HTERT RPE-1 (cell line): ENCODE data around the gene MED16.
"Not testable (repeated sequence)": the region's sequence is repeated elsewhere in the genome, so short reads cannot be mapped to it uniquely, and the experiment has no call there.

ENCODE experiments used
- in situ Hi-C: fragments of 300-500 bp; cut with MboI; formaldehyde crosslinking; loops from 4 replicates; pipeline ENCODE4 v1.14.3; 2020; ENCODE audit warnings: low sequenced_read_pairs

The MED16 gene

DNA sequence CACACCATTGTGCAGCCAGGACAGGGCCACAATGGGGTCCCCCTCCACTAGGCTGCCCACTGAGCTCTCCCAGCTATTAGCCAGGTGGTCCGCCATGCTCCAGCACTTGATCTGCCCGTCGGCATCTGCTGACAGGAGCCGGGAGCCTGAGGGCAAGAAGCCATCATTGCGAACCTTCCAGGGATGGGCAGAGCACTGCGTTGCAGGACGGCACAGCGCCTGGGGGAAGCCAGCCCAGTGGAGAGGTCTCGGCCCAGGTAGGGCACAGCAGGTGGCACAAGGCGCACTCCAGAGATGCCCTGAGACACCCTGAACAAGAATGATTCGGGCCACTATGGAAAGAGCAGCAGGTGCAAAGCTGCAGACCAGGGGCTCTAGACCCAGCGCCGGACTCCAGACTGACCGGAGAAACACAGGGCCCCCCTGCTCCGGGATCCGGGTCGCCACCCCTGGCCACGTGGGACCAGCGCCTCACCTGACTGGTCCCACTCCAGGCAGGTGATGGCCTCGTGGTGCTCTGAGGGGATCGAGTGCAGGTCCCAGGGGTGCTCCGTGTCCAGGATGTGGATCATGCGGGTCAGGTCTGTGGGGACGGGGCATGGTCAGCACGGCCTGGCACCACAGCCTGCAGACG is 3.2 kb downstream of the MED16 start:
- in situ Hi-C loops = no loop called here

DNA sequence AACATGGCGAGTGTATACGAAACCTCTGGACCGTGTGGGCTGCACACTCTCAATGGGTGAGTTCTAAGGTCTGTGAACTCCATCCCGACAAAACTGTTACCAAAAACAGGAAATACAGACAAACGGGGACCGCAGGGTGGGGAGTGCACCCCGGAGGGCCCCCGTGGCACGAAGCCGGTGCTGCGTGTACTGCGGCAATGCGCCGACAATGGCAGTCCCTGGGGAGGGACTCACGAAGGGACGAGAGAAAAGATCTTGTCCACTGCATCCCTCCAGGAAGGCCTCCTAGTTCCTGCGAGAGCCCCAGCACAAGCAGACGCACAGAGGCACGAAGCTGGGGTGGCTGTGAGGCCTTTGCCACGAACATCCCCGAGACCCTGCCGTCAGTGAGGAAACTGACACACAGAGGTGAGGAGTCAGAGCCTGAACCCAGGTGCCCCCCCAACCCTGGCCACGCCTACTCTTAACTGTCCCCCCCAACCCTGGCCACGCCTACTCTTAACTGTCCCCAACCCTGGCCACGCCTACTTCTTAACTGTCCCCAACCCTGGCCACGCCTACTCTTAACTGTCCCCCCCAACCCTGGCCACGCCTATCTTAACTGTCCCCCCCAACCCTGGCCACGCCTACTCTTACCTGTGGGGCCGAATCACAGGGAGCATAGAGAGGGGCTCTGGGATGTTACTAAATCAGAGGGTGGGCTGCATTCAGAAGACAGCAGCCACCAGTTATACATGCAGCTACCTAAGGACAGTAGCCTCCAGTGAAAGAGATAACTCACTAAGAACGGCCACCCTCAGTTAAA is 4.2 kb downstream of the MED16 start:
- in situ Hi-C loops = no loop called here

DNA sequence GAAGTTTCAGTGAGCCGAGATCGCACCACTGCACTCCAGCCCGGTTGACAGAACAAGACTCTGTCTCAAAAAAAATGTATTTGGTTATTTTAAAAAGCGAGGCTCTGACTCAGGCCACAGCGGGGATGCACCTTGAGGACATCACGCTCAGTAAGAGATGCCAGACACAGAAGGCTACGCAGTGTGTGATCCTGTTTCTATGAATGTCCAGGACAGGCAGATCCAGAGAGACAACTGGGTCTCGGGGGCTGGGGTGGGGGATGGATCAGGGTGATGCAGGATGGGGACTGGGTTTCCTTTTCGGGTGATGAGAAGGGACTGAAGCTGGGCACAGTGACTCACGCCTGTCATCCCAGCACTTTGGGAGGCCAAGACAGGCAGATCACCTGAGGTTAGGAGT is 5.4 kb downstream of the MED16 start:
- in situ Hi-C loops = no loop called here

DNA sequence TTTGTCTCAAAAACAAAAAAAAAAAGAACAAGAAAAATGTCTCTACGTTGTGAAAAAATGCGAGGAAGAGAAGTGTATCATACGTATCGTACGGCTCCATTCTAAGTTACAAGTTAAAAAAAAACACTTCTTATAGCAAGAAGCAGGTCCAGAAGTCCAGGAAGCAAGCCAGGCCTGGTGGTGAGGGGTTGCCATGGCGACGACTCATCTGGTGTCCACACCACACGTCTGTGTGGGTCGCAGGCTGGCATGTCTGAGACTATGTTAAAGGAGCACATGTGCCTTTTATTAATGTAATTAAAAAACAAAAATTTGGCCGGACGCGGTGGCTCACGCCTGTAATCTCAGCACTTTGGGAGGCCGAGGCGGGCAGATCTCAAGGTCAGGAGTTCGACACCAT is 5.9 kb downstream of the MED16 start:
- in situ Hi-C loops = no loop called here

DNA sequence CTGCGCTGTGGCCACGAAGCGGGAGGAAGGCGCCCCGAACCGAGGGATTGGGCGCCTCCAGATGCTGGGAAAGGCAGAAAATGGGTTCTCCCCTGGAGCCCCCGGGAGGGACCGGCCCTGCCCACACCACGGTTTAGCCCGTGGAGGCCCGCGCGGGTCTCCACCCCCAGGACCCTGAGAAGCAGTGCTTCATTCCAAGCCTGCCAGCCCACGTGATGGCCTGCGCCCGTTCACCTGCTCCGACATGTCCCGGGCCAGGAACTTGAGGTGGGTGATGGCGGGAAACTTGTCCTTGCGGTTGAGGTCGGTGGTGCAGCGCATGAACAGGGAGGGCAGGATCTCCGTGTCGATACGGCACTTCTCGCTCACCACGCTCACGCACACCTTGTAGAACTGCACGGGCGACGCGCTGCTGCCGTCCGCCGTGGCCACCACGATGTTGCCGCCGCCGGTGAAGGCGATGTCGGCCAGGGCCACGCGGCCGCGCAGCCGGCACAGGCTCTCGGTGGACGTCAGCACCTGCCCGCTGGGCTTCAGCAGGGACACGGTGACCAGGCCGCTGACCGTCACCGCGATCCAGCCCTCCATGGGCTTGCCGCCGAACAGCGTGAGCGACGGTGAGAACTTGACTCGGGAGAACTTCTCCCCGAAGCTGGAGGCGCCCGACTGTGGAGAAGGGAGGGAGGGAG is 7.3 kb downstream of the MED16 start:
- in situ Hi-C loops = no loop called here

DNA sequence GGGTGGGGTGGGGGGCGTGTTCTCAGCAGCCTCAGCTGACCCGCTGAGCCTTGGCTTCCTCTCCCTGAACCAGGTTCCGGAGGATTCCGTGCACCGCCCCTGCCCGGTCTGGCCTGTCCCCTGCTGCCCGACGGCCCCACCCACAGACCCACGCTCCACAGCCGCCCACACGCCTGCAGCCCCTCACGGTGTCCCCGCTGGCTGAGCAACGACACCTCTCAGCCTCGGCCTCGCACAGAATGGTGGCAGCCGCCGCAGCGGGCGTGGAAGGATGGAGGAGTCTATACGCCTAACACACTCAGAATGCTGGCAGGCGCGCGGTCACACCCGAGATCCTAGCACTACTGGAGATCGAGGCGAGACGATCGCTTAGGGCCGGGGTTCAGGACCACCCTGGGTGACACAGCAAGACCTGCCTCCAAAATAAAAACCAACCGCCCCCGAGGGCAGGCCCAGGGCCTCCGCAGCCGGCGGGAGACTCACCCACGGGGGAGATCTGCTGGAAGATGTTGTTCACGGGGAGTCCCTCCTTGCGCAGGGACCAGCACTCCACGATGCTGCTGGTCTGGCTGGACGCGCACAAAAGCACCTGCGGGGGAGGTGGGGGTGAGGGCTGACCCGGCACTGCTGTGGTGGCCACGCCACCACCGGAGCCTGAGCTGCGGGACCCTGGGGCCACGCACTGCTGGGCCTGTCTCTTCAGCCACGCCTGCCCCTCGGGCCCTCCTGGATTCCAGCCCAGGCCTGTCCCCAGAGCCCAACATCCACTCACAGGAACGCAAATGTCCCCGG is 8.4 kb downstream of the MED16 start:
- in situ Hi-C loops = no loop called here

DNA sequence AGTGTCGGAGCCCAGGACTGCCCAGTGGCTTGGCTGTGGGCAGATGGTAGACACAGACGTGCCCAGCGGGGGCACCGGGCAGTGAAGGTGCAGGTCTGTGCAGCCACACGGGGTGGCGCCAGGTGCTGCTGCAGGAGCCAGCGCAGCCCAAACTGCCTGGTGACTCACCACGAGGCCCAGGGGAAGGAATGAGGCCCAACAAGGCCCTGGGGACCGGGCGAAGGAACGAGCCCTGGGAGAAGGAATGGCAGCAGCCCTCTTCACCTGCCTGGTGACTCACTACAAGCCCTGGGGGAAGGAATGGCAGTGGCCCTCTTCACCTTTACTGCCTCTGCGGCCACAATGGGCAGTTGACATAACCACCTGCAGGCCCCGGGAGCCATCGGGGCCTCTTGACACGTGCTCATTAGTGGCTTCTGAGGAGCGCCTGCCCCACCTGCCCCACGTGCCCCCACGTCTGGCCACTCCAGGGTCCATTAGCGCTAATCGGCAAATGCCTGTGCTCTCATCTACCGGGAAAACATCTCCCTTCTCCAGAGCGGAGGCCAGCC is 9.3 kb downstream of the MED16 start:
- in situ Hi-C loops = no loop called here

DNA sequence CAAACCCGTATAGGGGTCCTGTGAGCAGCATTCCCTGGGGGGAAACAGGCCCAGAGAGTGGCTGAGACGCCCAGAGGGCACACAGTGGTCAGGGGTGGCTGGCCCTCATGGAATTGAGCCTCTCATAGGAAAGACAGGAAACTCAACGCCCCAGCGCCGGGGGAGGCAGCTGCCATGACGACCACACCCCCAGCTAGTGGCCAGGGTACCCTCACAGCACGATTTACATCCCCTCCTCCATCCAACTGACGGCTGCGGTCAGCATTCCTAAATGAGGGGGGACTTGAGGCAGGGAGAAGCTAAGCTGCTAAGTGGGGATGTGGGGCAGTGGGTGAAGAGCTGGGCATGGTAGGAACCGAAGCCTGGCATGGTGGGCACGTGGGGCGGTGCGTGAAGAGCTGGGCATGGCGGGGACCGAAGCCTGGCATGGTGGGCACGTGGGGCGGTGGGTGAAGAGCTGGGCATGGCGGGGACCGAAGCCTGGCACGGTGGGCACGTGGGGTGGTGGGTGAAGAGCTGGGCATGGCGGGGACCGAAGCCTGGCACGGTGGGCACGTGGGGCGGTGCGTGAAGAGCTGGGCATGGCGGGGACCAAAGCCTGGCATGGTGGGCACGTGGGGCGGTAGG is 10.0 kb downstream of the MED16 start:
- in situ Hi-C loops = no loop called here

DNA sequence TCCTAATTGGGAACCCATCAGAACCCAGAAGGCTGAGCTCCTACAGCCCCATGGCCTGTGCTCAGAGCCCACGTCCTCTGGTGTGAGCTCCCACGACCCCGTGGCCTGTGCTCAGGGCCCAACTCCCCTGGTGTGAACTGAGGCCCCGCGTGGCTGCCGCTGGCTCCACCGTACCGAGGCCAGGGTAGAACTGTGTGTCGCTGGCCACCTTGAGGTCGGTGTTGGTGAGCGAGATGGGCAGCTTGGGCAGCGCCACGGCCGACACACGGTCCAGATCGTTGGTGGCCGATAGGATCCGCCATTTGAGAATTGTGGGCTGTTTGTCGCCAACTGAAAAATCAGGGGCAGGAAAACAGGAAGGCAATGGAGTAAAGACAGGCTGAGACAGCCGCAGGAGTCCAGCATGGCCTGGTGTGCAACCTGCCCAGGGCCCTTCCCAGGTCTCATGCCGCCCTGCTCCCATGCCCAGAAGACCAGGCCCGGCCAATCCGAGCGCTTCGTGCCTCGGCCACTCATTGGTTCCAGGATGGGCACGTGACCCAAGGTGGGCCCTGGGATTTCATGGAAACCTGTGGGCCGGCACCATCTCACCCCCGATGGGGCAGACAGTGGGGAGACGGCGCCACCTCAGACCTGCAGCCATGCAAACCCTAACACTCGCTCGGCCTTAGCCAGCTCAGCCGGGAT is 11.5 kb downstream of the MED16 start:
- in situ Hi-C loops = no loop called here

DNA sequence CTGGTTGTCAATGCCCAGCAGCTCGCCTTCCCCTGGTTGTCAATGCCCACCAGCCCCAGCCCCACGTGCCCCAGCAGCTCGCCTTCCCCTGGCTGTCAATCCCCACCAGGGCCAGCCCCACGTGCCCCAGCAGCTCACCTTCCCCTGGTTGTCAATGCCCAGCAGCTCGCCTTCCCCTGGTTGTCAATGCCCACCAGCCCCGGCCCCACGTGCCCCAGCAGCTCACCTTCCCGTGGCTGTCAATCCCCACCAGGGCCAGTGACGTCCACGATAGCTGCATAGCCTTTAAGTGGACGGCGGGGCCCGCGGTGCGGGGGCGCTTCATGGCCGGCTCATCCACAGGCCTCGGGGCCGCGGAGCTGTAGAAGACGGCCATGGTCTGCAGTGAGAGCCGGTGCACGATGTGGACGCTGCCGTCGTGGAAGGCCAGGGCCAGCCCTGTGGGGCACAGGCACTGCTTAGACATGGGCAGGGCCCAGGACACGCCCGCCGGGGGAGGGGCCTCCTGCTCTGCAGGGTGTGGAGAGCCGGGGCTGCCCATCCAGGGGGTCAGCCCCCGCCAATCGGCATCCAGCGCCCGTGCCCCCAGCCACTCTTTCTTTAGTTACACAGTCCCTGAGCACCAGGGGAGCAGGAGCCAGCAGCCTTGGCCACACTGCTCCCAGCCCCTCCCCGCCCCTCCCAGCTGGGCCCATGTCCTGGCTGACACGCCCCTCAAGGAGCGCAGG is 13.1 kb downstream of the MED16 start:
- in situ Hi-C loops = no loop called here

DNA sequence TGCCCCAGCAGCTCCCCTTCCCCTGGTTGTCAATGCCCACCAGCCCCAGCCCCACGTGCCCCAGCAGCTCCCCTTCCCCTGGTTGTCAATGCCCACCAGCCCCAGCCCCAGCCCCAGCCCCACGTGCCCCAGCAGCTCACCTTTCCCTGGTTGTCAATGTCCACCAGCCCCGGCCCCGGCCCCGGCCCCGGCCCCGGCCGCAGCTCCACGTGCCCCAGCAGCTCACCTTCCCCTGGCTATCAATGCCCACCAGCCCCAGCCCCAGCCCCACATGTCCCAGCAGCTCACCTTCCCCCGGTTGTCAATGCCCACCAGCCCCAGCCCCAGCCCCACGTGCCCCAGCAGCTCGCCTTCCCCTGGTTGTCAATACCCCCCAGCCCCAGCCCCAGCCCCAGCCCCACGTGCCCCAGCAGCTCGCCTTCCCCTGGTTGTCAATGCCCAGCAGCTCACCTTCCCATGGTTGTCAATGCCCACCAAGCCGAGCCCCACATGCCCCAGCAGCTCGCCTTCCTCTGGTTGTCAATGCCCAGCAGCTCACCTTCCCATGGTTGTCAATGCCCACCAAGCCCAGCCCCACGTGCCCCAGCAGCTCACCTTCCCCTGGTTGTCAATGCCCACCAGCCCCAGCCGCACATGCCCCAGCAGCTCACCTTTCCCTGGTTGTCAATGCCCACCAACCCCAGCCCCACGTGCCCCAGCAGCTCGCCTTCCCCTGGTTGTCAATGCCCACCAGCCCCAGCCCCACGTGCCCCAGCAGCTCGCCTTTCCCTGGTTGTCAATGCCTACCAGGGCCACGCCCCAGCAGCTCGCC is 14.0 kb downstream of the MED16 start:
- in situ Hi-C loops = not testable (repeated sequence)

DNA sequence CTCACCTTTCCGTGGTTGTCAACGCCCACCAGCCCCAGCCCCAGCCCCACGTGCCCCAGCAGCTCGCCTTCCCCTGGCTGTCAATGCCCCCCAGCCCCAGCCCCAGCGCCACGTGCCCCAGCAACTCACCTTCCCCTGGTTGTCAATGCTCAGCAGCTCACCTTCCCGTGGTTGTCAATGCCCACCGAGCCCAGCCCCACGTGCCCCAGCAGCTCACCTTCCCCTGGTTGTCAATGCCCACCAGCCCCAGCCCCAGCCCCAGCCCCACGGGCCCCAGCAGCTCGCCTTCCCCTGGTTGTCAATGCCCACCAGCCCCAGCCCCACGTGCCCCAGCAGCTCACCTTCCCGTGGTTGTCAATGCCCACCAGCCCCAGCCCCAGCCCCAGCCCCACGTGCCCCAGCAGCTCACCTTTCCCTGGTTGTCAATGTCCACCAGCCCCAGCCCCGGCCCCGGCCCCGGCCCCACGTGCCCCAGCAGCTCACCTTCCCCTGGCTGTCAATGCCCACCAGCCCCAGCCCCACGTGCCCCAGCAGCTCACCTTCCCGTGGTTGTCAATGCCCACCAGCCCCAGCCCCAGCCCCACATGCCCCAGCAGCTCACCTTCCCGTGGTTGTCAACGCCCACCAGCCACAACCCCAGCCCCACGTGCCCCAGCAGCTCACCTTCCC is 14.9 kb downstream of the MED16 start:
- in situ Hi-C loops = not testable (repeated sequence)

DNA sequence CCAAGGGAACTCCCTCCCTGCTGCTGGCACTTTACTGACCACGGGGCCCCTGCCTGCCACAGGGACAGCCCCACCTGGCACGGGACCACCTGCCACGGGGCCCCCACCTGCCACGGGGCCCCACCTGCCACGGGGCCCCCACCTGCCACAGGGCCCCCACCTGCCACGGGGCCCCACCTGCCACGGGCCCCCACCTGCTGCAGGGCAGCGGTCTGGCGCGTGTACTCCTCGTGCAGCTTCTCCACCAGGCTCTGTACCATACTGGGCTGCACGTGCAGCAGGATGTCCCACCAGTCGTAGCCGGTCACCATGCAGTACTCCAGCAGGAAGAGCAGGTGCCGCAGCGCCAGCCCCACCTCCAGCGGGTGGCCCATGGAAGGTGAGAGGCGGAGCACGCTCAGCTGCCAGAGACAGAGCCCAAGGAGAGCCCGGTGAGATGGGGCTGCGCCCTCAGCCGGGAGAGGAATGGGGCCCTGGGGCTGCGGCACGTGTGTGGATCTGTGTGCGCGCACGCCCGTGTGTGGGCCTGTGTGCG is 16.1 kb downstream of the MED16 start:
- in situ Hi-C loops = no loop called here

DNA sequence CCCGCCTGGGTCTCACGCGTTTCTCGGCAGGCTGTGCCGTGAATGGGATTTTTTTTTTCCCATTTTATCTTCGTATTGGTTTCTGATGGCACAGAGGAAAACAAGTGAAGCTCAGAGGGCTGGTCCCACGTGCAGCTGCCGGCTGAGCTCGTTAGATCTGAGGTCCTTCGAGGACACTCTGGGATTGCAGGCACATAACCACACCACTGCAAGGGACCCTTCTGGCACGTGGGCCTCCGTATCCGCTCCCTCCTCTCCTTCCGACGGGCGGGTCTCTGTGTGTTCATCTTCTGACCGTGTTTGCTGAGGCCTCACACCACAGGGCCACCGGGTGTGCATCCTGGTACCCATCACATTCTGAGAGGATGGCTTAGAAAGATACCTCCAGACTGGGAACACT is 16.9 kb downstream of the MED16 start:
- in situ Hi-C loops = no loop called here

DNA sequence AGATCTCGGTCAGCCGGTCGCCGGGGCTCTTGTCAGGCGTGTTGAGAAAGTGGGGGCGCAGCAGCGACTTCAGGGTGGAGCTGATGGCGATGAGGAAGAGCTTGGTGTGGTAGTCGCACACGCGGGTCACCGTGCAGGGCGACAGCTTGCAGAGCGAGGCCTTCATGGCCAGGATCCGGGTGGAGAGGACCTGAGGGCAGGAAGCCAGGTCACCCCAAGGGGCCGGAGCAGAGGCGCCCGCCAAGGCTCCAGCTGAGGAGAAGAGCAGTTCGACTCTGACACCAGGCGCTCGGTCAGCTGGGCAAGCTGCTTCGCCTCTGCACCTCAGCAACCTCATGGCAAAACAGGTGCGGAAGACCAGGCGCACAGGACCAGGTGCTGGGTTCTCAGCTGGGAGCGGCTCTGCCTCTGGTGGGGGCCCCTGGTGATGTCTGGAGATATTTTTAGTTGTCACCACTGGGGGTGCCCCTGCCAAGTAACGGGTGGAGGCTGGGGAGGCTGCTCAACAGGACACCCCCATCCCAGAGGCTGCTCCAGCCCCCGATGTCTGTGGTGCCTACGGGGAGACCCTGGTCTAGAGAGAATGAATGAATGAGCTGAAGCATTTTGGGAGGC is 17.6 kb downstream of the MED16 start:
- in situ Hi-C loops = no loop called here

DNA sequence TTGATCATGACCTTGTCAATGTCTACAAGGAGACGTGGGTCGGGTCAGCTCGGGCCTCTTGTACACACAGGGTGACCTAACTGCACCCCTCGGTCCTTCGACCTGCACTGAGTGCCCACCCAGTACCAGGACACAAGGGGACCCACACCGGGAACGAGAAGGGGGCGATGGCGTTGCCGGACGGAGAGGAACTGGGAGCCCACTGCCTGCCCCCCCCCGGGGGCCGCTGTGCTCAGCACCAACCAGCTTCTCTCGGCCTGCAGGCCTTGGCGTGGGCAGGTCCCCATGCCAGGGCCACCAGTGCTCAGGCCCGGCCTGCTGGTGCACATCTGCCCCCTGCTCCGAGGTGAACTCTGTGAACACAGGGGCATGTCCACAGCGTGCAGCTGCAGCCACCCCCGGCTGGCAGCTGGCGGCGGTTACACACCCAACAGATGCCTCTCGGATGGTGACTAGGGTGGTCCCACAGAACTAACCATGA is 19.4 kb downstream of the MED16 start:
- in situ Hi-C loops = no loop called here

DNA sequence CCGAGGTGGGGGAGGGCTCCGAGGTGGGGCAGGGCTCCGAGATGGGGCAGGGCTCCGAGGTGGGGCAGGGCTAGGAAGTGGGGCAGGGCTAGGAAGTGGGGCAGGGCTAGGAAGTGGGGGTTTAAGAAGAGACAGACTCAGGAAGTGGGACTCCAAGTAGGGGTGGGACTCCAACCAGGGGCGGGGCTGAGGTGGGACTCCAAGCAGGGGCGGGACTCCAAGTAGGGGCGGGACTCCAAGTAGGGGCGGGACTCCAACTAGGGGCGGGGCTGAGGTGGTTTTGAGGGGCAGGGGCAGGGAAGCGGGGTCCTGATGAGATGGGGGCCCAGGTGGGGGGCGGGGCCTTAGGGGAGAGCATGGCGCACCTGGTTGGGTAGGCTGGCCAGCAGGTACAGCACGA is 19.9 kb downstream of the MED16 start:
- in situ Hi-C loops = no loop called here
